NCI-H2227 treated with DMSO at 0.1 percent for 48 hours (cell line): ENCODE results near the gene RNF168.
"Not testable (repeated sequence)": the region's sequence is repeated elsewhere in the genome, so short reads cannot be mapped to it uniquely, and the experiment has no call there.

ENCODE experiments used
- DNase-seq: peaks from one replicate; lab custom pipeline; 2025; lab: John Stamatoyannopoulos, UW

Gene RNF168

GRCh38 chr3:196463804-196464203 lies 39.8 kb downstream of the RNF168 start:
- no peak for DNase-seq

GRCh38 chr3:196463478-196463756 lies 40.2 kb downstream of the RNF168 start:
- no peak for DNase-seq

GRCh38 chr3:196462680-196463477 lies 40.7 kb downstream of the RNF168 start:
- DNase-seq = not testable (repeated sequence)

- no peak for DNase-seq
Measured at GRCh38 chr3:196458063-196458462, 45.5 kb downstream of the RNF168 start.

- DNase-seq = not testable (repeated sequence)
Measured at GRCh38 chr3:196457470-196457869, 46.1 kb downstream of the RNF168 start.

- no peak for DNase-seq
Measured at GRCh38 chr3:196454935-196455334, 48.6 kb downstream of the RNF168 start.

- not testable (repeated sequence) for DNase-seq
Measured at GRCh38 chr3:196445391-196445790, 58.2 kb downstream of the RNF168 start.

GRCh38 chr3:196444500-196444894 lies 59.1 kb downstream of the RNF168 start:
- DNase-seq = no peak

GRCh38 chr3:196440696-196441095 lies 62.9 kb downstream of the RNF168 start:
- no peak for DNase-seq

- no peak for DNase-seq
Measured at GRCh38 chr3:196440041-196440537, 63.5 kb downstream of the RNF168 start.

GRCh38 chr3:196432137-196432879 lies 71.3 kb downstream of the RNF168 start, which contains the start of gene UBXN7:
Gene UBXN7, minus strand, starts transcription at chr3:196432427. Its CDS starts 28 bp downstream, at chr3:196432399.
- DNase-seq = peak; percentile 94

- DNase-seq = peak; percentile 35
Measured at GRCh38 chr3:196431181-196432136, 72.1 kb downstream of the RNF168 start.

GRCh38 chr3:196428041-196428440 lies 75.5 kb downstream of the RNF168 start:
- DNase-seq = no peak

GRCh38 chr3:196424421-196424820 lies 79.1 kb downstream of the RNF168 start:
- not testable (repeated sequence) for DNase-seq

- no peak for DNase-seq
Measured at GRCh38 chr3:196423044-196423781, 80.4 kb downstream of the RNF168 start.

GRCh38 chr3:196421668-196422067 lies 81.9 kb downstream of the RNF168 start:
- not testable (repeated sequence) for DNase-seq

GRCh38 chr3:196419386-196419785 lies 84.2 kb downstream of the RNF168 start:
- DNase-seq = no peak
